MM.1S (cell line): Measurements from ENCODE around the gene IHH.

ENCODE experiments used
- CTCF ChIP-seq: fragments of 300-600 bp; sonication (generic); IDR thresholded peaks from 2 replicates; pipeline ENCODE4 v1.5.1; 2016; ENCODE audit warnings: antibody characterized with exemption, low read length, mixed read lengths
- EZH2 ChIP-seq: fragments of 300-600 bp; sonication (generic); optimal IDR thresholded peaks from 2 replicates; pipeline ENCODE3; 2017; ENCODE audit warnings: low read depth, mild to moderate bottlenecking, antibody characterized with exemption, low read length, mixed read lengths
- EZH2phosphoT487 ChIP-seq: fragments of 300-600 bp; sonication (generic); IDR thresholded peaks from 2 replicates; pipeline ENCODE4 v1.6.1; 2018; ENCODE audit warnings: antibody characterized with exemption, low read length

- no peak for TF ChIP-seq CTCF
- no peak for TF ChIP-seq EZH2phosphoT487
- no peak for TF ChIP-seq EZH2
Measured at GRCh38 chr2:219016721-219017120, 44.0 kb downstream of the IHH start.
